Left renal cortex interstitium (tissue), 4 donors: ENCODE data around the gene TRAPPC2. TPM values are rescaled to one million over a fixed set of nuclear protein-coding genes. Genes with fewer than 3 reads are reported as not detected.
"Not testable (repeated sequence)": the region's sequence is repeated elsewhere in the genome, so short reads cannot be mapped to it uniquely, and the experiment has no call there.

ENCODE experiments used
- DNase-seq, 4 donors: peaks; one replicate each; pipeline ENCODE4 v3.0.0-alpha.2; 2013; ENCODE audit warnings: low read depth in 4 of 4, low spot score in 2 of 4, missing footprints in 1 of 4
- polyA plus RNA-seq, 4 donors: library from polyadenylated mRNA; unstranded; fragments of 120-200 nt; gene quantifications; one replicate each; pipeline ENCODE4 v1.2.1, GENCODE V29; 2013; ENCODE audit not compliant: insufficient read length in 4 of 4

The TRAPPC2 gene
- polyA plus RNA-seq, 4 donors = 10.8 to 21.5 (median 17.6) TPM

DNA sequence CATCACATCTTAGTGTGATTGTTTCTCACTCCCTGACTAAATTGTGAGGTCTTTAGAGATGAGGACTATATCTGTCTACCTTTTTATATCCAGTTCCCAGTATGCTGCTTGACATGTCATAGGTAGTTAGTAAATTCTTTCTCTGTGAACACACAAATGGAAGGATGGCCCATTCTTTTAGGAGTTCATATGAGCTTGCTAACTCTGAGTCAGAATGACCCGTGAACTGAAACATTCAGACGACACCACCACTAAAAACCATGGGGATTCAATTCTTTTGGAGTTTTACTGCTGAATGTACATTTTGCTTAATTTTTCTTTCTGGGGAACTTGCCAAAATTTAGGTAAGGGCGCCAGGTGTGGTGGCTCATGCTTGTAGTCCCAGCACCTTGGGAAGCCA, 14.1 kb upstream of the TRAPPC2 start:
- no peak for DNase-seq

DNA sequence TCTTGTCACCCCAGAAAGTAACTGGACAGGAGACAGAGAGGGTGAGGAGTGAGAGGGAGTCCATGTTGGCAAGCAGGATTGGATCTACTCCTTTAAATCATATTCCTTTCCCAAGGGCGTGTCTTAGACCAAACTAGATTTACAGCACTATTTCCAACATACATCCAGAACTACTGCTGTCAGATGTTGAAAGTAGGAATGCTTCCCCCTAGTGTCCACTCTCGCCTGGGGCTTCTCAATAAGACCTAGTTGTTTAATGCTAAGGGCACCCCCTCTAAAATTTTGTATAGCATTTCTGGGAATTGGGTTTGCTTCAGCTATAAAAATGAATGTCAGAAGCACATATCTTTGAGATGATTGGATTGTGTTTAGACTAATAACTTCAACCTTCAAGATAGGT, 13.4 kb upstream of the TRAPPC2 start:
- DNase-seq = no peak

DNA sequence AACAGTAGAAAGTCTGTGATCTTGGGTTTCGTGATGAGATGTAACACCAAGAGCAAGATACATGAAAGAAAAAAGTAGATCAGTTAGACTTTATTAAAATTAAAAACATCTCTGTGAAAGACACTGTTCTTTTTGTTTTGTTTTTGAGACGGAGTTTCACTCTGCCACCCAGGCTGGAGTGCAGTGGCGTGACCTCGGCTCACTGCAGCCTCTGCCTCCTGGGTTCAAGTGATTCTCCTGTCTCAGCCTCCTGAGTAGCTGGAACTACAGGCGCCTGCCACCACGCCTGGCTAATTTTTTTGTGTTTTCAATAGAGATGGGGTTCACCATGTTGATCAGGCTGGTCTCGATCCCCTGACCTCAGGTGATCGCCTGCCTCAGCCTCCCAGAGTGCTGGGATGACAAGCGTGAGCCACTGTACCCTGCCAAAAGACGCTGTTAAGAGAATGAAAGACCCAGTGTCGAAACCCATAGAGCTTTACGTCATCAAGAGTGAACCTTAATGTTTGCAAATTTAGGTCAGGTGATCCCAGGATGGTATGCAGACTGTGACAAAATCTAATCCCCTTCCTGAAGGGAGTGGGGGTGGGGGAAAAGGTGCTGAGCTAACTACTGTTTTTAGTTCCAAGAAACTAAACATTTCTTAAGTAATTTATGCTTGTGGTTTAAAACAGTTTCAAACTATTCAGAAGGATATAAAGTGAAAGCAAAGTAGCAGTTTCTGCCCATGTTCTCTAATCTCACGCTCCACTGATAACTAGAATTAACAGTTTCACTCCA, 8.2 kb upstream of the TRAPPC2 start:
- no peak for DNase-seq

DNA sequence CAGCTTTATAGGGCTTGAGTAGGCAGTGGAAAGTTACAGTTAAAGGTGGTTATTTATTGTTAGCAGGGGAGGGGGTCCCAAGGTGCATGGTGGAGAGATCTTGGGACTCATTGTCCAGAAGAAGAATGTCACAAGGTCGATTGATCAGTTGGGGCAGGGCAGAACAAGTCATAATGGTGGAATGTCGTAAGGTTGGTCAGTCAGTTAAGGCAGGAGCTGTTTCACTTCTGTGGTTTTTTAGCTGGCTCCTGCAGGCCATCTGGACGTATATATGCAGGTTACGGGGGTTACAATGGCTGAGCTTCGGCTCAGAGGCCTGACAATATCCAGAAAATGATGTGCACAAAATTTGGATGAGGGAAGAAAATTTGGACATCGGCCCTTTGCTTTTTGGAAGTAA, 7.3 kb upstream of the TRAPPC2 start:
- DNase-seq = no peak

DNA sequence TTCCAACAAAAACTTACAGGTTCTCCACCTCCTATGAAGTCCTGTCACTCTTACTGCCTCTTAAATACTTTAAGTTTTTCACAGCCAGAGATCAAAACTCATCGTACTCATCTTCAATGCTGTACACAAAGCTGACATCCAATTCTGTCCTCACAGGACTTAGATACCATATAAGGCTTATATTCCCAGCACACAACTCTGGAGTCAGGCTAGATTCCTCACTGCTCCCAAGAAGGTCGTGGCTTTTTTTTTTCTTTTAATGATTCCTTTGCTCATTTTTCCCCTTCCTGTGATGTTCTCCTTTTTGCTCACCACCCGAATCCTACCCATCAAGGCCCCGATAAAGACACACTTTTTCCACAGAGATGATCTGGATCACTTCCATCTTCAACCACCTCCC, 914 bp downstream of the TRAPPC2 start:
- no peak for DNase-seq

DNA sequence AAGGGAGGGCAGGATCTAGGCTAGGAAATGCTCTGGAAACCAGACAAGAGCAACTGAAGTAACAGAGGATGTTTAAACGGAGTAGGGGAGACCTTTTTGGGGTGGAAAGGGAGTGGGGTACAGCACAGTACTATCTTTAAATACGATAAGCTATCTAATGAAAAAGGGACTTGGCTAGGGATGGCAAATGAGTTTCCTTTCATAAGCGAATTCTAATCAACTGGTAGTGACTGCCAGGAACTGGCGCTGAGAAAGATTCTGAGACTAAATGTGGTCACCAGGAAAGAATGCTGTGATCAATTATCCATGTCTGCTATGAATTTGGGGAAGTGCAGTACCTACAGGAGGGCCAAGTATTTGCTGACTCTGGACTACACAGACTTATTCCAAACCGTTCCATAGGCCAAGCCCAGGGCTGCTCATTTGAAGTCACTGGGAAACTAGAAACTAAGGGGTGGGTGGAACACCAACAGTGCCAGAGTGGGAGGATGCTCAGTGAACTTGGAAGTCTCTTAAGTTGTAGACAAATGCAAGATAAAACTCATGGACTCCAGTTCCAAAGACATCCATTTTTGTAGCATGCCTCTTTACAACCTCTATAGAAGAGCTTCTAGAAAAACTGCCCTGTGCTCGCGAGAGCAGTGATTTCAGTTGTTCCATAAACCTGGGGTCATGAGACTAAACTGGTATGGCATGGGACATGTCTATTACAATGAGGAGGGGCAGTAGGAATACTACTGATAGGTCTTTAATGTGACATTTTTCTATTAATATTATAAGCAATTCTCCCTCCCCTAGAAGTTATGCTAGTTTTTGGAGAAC, 2.0 kb downstream of the TRAPPC2 start:
- DNase-seq = no peak

DNA sequence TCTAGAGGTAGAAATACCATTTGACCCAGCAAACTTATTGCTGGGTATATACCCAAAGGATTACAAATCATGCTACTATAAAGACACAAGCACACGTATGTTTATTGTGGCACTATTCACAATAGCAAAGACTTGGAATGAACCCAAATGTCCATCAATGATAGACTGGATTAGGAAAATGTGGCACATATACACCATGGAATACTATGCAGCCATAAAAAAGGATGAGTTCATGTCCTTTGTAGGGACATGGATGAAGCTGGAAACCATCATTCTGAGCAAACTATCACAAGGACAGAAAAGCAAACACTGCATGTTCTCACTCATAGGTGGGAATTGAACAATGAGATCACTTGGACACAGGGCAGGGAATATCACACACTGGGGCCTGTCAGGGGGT, 3.9 kb downstream of the TRAPPC2 start:
- DNase-seq = not testable (repeated sequence)

DNA sequence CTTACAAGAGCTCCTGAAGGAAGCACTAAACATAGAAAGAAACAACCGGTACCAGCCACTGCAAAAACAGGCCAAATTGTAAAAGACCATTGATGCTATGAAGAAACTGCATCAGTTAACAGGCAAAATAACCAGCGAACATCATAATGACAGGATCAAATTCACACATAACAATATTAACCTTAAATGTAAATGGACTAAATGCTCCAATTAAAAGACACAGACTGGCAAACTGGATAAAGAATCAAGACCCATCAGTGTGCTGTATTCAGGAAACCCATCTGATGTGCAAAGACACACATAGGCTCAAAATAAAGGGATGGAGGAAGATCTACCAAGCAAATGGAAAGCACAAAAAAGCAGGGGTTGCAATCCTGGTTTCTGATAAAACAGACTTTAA, 7.8 kb downstream of the TRAPPC2 start:
- DNase-seq = not testable (repeated sequence)

DNA sequence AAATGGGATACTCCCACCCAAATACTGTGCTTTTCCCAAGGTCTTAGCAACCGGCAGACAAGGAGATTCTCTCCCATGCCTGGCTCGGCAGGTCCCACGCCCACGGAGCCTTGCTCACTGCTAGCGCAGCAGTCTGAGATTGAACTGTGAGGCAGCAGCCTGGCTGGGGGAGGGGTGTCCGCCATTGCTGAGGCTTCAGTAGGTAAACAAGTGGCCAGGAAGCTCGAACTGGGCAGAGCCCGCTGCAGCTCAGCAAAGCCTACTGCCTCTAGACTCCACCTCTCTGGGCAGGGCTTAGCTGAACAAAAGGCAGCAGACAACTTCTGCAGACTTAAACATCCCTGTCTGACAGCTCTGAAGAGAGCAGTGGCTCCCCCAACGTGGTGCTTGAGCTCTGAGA, 9.5 kb downstream of the TRAPPC2 start:
- not testable (repeated sequence) for DNase-seq

DNA sequence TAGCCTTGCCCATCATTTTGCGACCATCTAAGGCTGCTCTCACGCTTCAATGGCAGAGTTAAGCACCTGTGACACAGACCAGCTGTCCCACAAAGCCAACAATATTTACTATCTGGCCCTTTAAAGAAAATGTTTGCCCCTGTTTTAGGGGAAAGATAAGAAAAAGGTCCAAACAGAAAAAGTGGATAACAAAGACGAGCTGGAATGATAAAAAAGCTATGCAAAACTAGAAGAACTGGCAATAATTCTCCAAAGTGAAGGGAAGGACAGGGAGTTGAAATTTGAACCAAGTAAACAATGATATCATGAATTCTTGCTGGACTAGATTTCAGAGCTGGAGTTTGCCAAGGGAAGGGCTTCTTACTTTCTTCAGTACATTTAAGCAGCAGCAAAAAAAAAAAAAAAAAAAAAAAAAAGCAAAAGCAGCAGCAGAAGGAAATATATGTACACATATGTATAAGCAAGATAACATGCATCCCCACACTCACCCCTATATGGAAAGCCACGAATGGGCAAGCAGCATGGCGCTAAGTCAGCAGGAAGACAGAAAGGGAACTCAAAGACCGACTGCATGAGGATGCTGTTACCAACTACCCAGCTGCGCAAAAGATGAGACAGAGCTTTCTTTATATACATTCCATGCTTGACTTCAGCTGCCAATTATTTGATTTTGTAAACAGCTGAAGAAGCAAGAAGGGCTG, 12.5 kb downstream of the TRAPPC2 start:
- no peak for DNase-seq

DNA sequence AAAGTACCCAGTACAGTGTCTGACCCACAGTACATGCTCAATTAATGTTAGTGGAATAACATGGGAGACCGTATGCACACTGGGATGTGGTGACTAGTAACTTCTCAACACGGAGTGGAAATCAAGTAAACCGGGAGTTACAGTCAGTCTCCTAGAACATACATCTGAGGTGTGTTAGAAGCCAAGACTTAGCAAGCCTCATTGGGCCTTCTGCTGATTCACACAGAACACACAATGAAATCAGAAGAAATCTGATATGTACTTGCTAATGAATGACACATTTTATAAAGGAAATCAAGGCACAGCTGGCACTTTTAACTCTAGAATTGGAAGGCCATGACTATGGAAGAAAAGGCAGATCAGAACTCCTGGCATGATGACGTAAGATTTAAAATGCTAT, 13.0 kb downstream of the TRAPPC2 start:
- DNase-seq = no peak

DNA sequence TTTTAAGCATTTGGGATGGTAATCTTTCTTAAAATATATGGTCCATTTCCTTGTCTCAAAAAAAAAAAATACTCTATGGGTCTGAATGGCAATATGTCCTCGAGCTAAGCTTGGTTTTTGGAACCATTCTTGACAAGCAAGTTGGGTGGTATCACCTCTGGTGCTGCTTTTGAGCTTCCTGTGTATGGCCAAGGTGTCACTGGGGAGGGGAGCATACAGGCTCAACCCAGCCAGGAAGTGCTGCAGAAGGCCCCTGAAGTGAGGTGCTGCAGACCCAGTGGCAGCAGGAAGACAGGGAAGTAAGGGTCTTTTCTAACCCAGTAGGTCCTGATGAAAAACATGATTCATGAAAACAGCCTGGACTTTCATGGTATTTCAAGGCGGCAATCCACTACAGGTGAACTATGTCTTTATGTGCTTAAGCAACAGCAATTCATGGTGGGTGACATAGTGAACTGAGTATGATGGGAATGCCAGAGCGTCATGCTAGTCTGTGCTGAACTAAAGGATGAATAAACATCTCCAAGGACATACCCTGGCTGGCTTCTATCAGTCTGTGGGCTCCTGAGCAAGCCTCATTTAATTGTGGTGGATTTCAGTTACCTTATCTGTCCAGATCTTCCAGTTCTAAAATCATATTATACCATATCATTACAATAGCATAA, 15.1 kb downstream of the TRAPPC2 start:
- no peak for DNase-seq

DNA sequence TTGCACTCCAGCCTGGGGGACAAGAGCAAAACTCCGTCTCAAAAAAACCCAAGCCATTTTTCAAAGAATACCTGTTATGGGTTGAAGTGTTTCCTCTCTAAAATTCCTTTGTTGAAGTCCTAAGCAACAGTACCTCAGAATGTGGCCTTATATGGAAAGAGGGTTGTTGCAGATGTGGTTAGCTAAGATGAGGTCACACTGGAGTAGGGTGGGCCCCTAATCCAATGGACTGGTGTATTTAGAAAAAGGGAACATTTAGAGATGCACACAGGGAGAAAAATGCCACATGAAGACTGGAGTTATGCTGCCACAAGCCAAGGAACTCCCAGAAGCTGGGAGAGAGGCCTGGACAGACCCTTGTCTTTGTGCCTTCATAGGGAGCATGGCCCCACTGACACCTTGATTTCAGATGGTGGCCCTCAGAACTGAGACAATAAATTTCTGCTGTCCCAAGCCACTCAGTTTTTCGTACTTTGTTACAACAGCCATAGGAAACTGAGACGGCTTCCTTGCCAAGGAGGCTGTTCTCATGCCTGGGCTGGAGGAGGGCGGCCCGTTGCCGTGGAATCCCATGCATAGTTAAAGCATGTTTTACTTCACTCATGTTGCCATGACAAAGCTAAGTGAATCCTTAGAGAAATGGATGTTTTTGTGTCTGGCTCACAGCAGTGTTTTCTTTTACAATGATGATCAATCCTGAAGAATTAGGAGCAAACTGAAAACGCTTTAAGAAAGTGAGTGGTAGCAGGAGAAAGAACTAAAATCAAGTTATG, 16.5 kb downstream of the TRAPPC2 start:
- no peak for DNase-seq

DNA sequence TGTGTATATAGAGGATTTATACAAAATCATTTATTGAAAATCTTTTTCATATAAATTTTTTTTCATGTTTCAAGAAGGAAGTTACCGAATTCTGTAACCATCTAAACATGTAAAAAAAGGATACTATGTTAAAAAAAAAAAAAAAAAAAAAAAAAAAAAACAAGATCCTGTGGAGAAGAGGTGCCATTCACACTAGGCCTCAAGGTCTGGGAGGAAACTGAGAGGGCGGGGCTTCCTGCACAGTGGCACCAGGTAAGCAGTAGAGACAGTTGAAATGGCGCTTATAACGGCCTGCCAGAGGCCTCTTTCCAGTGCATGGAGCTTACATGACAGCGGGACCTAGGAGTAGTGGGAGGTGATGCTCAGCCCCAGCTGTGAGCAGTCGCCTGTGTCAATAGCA, 17.5 kb downstream of the TRAPPC2 start:
- DNase-seq = no peak

DNA sequence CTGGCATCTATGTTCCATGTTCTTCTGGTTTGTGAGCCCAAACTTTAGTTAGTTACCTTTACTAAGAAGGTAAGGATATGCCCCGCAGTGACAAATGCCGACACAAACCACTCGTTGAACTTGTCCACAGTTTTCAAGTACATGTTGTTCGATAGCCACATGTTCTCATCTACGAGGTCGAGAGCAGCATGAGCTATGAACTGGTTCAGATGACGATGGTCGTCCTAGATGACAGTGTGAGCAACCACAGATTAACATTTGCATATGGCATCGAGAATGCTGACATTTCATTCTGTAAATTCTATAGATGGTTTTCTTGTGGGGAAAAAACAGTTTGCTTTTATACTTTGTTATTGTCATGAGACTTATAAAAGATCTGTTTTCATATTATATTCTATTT, 18.0 kb downstream of the TRAPPC2 start:
- no peak for DNase-seq

DNA sequence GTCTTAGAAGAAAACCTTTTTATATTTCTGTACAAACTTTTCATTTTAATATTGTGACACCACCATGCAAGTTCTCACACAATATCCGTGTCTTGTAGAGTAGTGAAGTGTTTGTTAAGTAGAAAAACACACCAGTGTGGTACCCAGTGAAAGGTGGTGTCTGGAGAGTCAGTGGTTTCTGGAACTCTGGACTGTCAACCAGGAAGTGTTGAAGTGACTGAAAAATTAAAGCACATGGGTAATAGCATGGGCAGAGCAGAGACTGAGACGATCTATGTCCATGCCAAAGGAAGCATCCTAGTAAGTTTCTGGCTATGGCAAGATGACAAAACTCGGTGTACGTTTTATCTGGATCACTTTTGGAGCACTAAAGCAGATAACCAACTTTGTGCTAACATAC, 23.3 kb downstream of the TRAPPC2 start:
- no peak for DNase-seq

DNA sequence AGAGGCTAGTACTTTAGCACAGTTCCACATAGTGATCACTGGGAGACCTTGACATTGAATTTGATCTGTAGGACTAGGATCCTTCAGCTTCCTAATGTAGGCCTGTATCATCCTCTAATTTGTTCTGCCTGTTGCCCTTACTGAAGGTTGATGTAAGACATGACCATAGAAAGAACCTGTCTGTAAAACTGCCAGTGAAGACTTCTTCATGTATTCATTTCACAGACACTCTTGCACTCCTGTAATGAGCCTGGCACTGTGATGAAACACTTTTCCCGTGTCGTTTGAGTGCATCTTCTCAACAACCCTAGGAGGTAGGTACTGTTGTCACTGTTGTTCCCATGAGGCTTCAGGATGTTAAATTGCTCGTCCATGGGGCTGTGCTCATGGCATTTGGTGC, 30.8 kb downstream of the TRAPPC2 start:
- no peak for DNase-seq

DNA sequence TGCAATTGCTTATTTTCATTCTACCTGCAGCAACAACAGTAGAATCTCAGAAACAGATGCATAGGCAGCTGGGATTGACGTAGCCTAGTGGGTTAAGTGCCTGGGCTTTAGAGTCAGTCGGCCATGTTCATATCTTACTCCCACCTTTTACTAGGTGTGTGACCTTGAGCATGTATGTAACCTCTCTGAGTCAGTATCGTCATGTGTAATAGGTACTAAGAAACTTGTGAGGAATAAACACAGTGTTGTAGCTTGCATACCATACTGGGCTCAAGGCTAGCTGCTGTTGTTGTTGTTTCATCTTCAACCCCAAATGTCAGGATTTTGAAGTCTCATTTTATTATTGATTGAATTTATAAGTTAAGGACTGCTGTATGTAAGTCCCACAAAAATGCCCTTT, 31.3 kb downstream of the TRAPPC2 start:
- DNase-seq = no peak

DNA sequence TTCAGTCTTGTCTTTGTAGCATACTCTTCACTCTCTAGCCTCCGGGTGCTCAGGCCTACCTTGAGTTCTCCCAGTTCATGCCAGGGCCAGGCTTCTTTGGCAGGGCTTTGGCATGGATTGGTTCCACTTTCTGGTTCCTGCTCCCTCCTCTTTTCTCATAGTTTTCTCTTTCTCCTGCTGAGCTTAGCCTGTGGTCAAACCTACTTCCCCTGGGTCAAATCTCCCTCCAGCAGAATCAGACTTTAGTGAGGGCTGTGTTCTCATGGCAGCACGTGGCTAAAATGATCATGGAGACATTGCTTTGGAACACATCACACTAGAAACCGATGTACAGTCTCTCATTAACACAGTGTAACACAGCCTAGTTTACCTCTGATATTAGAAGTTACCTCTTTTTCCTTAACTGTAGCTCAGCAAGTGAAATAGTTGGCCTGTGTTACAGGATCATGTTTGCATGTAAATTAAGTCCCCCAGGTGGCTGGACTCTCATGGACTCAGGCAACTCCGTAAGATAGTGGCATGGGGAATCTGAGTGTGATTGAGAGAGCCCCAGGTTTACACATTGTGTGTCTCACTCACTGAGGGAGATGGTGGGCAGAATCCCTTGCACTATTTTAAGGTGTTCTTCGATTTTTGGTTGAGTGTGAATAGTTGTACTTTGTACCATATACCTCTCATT, 32.2 kb downstream of the TRAPPC2 start:
- no peak for DNase-seq

DNA sequence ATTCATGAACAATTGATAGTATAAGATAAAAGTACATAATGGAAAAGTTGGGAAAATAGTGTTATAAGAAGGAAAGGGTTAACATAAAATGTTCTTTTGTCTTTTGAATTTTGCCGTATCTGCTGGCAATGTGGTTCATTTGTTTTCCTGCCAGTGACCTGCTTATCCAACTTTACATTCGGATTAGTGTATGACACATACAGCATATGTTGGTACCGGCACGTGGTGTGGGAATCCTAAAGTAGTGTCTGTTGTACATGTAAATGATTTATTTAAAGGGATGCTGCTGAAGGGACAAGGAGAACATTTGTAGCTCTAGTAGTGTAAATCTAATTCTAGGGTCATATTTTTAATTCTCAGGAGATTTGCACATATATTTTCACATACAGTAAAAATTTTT, 34.0 kb downstream of the TRAPPC2 start:
- DNase-seq = no peak
